NCI-H1105 (cell line): ENCODE measurements around the gene CARS2.

Experiments
- DNase-seq: peaks from one replicate; lab custom pipeline; 2025; lab: John Stamatoyannopoulos, UW

Gene CARS2

DNA sequence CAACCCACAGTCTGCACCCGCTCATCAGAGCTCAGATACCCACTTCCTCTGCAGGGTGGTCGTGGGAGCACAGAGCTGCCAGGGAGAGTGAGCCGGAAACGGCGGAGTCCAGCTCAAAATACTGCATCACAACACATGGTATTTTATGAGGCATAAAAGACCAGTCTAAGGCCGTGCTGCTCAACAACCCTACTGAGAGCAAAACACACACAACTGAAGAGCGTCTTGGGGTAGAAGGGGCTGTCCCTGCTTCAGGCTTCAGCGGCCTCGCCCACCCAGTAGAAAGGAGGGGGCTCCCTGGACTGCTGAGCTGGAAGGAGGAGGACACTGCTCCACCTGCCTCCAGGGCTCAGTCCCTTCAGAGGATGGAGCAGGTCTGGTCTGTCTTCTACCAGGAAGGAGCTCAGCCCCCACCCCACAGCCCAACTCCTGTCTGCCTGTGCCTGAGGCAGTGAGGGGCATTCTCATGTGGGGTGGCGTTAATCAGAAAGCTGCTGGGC is 53.6 kb downstream of the CARS2 start:
- DNase-seq, result no peak

DNA sequence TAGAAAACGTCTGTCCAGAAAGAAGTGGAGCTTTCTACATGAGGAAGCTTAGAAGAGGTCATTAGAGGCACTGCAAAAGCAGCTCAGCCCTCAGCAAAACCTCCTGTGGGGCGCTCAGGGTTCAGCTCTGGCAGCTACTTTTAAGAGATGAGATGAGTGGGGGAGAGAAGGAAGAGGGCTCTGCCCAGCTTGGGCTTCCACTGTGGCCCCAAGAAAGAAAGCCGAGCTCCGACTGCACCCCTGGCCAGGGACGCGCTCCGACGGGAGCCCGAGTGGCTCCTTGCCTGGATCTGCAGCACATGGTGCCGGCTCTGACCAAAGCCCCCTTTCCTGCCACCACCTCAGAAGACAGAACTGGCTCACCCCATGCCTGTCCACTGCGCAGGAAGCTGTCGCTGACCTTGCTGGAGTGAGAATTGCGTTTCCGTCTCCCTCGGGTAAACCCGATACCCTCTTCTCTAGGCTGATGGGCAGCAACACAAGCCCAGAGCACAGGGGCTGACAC is 54.1 kb downstream of the CARS2 start:
- no peak for DNase-seq

DNA sequence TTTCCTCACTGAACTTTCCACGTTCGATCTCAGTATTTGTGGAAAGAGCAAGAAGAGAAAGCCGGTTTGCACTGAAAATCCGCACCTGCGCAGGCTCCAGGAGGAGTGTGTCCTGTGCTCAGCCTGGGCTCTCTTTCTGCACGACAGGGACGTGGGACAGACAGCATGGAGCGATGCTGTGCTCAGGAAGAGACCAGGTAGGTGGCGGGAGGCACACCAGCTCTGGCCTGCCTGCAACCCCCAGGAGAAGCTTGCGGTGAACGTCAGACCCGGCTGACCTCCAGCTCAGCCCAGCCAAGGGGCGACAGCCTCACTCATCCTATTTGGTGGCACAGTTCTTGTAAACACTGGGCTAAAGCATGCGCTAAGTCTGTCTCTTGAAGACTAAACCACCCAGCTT is 54.6 kb downstream of the CARS2 start:
- no peak for DNase-seq

GRCh38 chr13:110650436-110650835 is 55.5 kb downstream of the CARS2 start:
- no peak for DNase-seq

DNA sequence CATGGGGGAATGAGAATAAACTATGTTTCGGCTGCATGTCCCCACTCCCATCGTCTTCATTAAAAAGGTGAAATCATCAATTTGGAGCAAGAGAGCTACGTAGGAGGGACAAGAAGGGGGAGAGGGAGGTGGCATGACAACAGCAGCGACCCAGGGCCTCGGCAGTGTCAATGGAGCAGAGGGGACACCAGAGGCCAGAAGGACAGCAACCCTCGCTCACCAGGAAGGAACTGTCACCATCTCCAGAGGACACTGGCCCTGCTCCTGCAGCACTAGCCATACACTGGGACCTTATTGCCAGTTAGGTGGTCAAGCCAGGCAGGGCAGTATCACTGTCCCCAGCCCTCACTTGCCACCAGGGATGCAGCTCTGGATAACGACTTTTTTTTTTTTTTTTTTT is 56.4 kb downstream of the CARS2 start:
- DNase-seq, result no peak

DNA sequence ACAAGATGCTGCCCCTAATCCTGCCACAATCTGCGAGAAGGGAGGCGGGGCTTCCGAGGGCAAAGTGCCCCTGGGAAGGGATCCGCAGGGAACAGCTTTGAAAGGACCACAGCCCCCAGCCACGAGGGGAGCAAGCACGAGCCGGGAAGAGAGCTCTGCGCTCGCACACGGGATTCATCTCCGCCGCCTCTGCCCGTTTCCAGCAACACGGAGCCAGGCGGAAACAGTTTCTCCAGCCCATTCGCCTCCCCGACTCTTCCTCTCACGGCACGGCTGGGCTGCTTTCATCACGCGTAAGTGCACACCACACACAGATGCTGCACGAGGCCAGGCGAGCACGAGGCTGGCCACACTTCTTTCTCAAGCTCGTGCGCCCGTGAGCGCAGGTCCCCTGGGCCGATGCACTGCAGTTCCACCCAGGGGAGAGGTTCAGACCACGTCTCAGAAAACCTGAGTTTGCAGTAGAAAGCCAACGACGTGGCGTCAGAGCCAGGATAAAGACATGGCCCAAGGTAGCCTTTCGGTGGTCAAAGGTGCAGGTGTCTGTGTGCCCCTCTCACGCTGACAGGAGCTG is 57.0 kb downstream of the CARS2 start:
- no peak for DNase-seq

DNA sequence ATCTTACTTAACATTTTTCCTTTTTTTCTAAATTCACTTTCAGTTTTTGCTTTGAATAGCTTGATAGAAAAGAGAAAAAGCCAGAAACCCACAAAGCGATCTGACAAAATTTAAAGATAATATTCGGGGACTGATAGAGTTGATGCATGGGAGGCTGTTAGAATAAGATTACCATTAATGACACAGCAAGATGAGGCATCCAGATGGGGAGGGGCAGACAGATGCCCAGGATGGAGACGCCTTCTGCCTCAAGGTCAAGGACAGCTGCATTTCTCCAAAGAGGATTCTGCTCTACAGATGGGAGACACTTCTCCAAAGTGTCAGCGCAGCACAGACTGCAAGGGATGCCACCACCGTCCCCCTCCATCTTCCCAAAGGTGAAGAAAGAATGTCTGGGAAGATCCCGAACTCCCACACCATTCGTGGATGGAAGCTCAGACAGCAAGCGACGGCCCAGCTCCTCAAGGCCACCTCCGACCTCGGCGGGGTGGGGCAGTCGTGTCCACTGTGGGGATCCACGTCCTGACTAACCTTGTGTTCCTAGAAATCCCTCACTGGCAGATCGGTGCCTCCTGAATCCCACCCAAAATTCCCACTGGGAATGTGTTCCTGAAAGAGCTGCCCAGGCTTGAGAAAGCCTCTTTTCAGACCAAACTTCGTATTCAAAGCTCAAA is 57.6 kb downstream of the CARS2 start:
- no peak for DNase-seq

- DNase-seq, result no peak
These were observed 58.6 kb downstream of the CARS2 start for GRCh38 chr13:110647365-110647737.

DNA sequence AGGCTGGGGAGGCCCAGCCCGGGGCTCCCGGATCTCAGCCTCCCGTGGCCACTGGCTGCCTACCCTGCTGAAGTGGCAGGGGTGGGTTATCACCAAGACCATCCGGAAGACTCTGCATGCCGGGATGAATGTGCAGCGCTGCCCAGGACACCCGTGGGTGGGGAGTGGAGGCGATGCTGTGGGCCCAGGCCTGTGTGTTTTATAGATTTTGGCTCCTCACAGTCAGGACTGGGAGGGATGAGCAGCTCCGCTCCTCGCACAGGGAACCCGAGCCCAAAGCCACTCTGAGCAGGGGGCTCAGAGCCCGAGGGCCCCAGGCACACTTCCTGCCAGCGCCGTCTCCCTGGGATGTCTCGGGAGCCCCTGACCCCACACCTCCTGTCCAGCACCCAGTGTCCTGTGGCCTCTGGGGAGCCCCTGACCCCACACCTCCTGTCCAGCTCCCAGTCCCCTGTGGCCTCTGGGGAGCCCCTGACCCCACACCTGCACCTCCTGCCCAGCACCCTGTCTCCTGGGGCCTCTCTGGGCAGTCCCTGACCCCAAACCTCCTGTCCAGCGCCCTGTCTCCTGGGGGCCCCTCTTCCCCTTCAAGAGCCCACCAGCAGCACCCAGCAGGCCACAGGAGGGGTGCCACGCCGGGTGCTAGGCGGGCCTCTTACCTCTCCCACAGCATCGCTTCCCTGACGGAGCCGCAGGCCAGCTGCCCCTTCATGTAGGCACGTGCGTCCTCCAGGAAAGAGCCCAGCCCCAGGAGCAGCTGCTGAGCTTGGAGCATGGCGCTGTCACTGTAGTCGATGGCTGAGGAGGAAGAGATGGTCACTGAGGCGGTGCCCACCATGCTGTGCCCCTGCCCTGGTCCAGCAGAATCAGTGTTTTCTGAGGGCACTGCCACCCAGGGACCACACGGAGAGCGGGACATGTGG is 59.2 kb downstream of the CARS2 start:
- no peak for DNase-seq

GRCh38 chr13:110645750-110646149 is 60.2 kb downstream of the CARS2 start:
- DNase-seq, result no peak

DNA sequence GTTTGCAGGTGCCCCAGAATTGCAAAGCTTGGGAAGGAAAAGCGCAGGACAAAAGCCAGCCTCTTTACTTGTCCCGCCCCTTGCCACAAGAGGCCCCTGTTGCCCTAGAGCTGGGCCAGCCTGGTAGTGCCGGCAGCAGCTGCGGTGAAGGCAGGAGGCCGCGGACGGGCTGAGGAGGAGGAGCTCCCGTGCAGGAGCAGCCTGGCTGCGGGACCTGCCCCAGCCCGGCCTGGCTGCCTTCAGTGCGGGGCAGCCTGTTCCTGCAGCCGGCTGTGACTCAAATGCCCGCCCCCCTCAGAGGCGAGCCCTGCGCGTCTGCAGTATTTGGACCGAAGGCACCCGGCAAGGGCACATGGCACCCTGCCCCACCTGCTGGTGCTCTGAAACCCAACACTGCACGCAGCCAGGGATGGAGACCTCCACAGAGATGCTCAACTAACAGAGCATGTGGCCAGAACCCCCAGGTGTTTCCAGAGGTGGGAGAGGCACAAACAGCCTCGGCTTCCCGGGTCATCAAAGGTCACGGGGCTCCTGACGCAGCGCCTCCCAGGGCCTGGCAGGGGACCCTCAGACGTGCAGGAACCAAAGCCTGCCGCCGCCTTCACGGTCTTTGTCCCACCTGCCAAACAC is 60.9 kb downstream of the CARS2 start:
- no peak for DNase-seq

DNA sequence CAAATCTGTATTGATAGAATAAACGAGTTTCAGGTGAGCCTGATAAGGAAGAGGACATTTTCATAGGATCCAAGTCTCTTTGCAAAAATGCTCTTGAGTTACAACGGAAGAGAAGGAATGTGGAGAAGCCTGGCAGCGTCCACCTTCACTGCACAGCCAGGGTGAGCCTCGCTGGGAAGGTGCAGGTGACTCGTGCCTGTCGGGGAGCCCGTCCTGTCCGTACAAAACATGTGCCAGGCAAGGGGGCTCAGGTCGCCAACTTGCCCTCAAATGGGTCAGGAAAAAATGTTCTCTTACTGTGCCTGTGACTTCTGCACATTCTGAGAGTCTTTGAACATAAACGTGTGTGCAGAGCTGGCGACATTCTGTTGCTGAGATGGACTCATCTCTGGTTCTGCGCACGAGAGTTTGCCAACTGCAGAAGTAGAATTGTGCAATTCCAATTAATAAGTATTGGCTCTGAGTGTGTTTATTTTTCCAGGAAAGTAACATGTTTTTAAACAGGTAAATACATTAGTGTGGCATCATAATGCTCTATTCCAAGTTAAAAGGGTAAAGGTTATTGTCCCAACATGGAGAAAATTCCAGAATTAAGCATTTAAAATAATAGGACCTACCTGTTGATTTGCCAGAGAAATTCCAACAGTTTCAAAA is 62.0 kb downstream of the CARS2 start:
- DNase-seq, result no peak

- DNase-seq, result peak; percentile 61
These were observed 62.6 kb downstream of the CARS2 start for GRCh38 chr13:110643324-110643723.

DNA sequence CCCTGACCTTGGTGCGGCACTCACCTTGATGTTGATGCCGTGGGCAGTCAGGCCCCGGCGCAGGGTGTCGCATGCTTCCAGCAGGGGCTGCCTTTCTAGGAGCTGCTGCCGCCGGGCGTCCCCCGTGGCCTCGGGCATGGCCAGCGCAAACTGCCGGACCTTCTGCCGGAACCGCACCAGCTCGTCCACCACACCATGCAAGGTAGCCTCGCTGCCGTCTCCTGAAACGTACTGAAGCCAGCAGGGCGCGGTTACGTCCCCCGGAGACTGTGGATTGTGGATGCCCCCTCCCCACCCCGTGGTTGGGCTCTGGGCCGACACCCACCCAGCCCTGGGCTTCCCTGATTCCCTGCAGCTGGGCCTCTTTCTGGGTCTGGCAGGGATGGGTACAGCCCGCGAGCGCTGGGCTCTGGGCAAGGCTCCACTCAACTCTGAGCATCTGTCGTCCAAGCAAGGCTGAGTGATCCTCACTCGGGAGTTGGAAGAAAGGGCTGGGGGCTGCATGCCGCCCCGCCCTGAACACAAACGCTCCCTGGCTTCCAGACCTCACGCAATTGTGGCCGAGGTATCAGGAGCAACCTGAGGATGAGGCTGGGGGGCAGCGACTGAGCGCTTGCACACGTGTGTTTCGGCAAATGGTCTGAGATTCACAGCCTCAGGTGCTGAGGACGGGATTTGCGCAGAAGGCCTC is 63.5 kb downstream of the CARS2 start:
- DNase-seq, result no peak

DNA sequence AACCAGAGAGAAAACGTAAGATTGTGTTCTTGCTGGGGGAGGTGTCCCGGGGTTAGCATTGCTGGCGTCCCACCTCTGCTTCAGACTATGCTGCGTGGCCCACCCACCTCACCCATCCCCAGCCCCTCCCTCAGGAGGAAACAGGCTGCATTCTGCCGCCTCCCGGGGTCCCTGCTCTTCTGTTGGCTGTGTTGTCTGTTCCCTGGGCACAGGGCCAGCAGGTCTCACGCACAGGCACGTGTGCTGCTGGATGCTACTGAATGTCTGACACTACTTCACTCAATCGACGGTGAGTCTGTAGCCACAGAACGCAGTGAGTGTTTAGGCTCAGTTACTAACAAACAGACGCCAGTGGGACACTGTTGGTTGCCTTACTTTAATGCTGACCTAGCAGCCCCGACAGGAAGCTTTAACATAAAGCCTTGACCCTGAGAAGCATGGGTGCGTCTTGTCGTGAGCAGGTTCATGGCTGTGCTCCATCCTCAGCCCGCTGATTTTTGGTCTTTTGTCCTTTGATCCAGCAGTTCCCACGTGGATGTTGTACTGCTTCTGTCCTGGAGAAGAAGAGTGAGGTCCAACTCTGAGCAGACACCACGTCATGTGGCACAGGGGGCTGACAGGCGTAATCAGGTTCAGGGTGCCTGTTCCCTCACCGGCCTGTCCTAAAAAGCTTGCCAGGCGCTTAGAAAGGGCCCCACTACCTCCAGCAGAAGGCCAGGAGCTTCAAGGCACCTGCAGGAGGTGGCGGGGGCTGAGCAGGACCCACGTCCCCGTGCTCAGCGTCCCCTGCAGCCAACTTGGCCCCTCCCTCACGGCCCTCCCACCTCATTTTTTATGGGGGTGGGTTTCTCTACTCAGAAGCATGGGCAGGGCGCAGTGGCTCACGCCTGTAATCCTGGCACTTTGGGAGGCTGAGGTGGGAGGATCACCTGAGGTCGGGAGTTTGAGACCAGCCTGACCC is 64.6 kb downstream of the CARS2 start:
- DNase-seq, result peak; percentile 43

GRCh38 chr13:110640591-110641029 is 65.3 kb downstream of the CARS2 start:
- DNase-seq, result no peak

DNA sequence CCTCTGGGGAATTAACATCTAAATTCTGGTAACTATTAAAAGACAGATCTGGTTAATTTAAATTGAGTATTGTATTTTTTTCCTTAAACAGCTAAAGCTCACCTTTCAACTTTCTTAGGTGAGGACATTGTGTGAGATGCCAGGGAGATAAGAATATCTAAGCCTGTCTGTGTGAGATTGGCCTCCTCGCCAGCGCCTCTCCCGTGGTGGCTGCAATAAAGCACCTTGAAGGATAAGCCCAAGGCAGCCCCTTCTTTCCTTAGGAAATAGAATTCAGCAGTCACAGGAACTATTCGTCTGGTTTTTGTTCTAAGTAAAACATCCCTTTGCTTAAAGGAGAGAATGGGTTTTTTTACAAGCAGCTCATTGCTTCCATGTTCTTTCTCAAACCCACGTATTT is 66.0 kb downstream of the CARS2 start:
- no peak for DNase-seq

DNA sequence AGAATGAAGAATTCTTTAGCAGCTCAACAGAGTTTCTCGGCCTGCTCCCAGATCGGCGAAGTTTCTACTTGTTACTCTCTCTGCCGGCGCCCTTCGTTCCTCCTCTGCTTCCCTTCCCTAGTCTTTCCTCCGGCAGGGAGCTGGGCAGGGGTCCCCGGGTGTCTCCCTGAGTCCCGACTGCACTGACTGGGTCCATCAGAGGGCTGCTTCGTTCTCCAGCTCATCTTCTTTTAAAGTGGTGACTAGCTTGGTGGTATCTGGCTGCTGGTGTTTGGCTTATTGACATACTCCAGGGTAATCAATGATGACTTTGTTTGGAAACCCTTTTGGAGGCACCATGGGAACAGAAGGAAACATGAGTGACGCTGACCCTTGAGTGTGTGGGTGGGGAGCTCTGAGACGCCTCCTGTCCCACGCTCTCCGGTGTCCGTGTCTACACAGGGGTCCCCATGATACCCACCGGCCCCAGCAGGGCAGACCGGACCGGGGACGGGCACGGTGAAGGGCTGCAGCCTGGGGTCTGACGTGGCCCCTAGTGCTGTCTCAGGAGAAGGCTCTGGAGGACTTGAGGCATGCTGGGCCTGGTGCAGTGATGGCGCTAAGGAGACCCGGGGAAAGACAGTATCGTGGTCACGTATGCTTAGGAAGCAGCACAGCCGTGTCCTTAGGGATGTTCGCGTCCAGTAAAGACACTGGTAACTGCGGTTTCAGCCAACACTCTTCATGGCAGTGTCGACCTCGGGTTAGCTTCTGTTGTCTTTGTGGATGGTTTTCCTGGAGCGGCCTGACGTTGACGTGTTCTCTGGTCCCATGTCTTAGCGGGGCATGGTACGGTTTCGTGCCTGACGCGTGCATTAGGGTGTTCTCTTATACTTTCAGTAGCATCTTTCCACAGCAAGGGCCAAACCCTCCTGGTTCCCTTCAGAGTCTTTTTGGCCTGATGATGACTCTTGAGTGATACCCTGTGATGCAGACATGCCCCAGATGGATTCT is 66.8 kb downstream of the CARS2 start:
- DNase-seq, result no peak

- DNase-seq, result no peak
These were observed 67.7 kb downstream of the CARS2 start for GRCh38 chr13:110638257-110638656.
